PC-9 (cell line): Measurements from ENCODE around the gene KIF26A. TPM values are rescaled to one million over a fixed set of nuclear protein-coding genes. Genes with fewer than 3 reads are reported as not detected.

Experiments
- BruUV-seq: library from RNA; stranded (reverse); fragments of 400-500 nt; replicated peaks from 2 replicates; lab custom pipeline; 2021; lab: Mats Ljungman, UMichigan
- CTCF ChIA-PET: fragments of 300-600 bp; sonication (Branson Sonifier 250); formaldehyde crosslinking; loops from one replicate; lab custom pipeline; 2022; ENCODE audit warnings: antibody characterized with exemption; lab: Charles Lee
- POLR2A ChIA-PET: fragments of 300-600 bp; sonication (Branson Sonifier 250); formaldehyde crosslinking; loops from one replicate; lab custom pipeline; 2022; ENCODE audit warnings: antibody characterized with exemption; ENCODE audit not compliant: unreplicated experiment; lab: Charles Lee
- DNase-seq, 2 experiments: peaks; one replicate each; pipeline versions ENCODE4 v3.0.0 to v3.0.0-alpha.2; 2015 to 2022; ENCODE audit warnings: mixed read lengths in 1 of 2
- H2AFZ ChIP-seq: fragments of 200-600 bp; sonication (generic); 2 replicates; pipeline ENCODE4 v1.8.1; 2017; ENCODE audit warnings: antibody characterized with exemption
- H3F3A ChIP-seq: fragments of 200-600 bp; sonication (generic); 2 replicates; pipeline ENCODE4 v1.8.1; 2017; ENCODE audit warnings: antibody characterized with exemption, mild to moderate bottlenecking, low read depth; ENCODE audit not compliant: insufficient read depth
- H3K27ac ChIP-seq: fragments of 200-600 bp; sonication (generic); 2 replicates; pipeline ENCODE4 v1.6.1; 2016; ENCODE audit warnings: mixed run types
- H3K27me3 ChIP-seq: fragments of 200-600 bp; sonication (generic); 2 replicates; pipeline ENCODE4 v1.6.1; 2016; ENCODE audit warnings: low read depth, mixed run types; ENCODE audit not compliant: insufficient read depth
- H3K36me3 ChIP-seq: fragments of 200-600 bp; sonication (generic); 2 replicates; pipeline ENCODE4 v1.6.1; 2016; ENCODE audit warnings: low read depth, mixed run types
- H3K4me1 ChIP-seq: fragments of 200-600 bp; sonication (generic); replicated peaks from 2 replicates; pipeline ENCODE4 v1.6.1; 2016; ENCODE audit warnings: mixed run types; ENCODE audit not compliant: insufficient read depth
- H3K4me2 ChIP-seq: fragments of 200-600 bp; sonication (generic); 2 replicates; pipeline ENCODE4 v1.6.1; 2017; ENCODE audit warnings: mixed run types
- H3K4me3 ChIP-seq: fragments of 200-600 bp; sonication (generic); 2 replicates; pipeline ENCODE4 v1.6.1; 2016; ENCODE audit warnings: mixed run types
- H3K79me2 ChIP-seq: fragments of 200-600 bp; sonication (generic); 2 replicates; pipeline ENCODE4 v1.6.1; 2017; ENCODE audit warnings: low read depth, mixed run types
- H3K9me2 ChIP-seq: fragments of 200-600 bp; sonication (generic); 2 replicates; pipeline ENCODE4 v1.8.1; 2017; ENCODE audit warnings: mild to moderate bottlenecking; ENCODE audit not compliant: insufficient read depth
- H3K9me3 ChIP-seq: fragments of 200-600 bp; sonication (generic); 2 replicates; pipeline ENCODE4 v1.8.1; 2016; ENCODE audit warnings: low read depth; ENCODE audit not compliant: insufficient read depth
- H4K20me1 ChIP-seq: fragments of 200-600 bp; sonication (generic); 2 replicates; pipeline ENCODE4 v1.8.1; 2017; ENCODE audit not compliant: insufficient read depth
- EZH2 ChIP-seq: fragments of 200-600 bp; sonication (generic); IDR thresholded peaks from 2 replicates; pipeline ENCODE4 v1.8.0; 2017; ENCODE audit warnings: antibody characterized with exemption, low read depth
- intact Hi-C: fragments of 100-400 bp; cut with micrococcal nuclease; formaldehyde crosslinking; loops from one replicate; pipeline ENCODE4 v1.10.0; 2022; ENCODE audit not compliant: unreplicated experiment
- total RNA-seq: library from RNA; stranded (reverse); gene quantifications from 2 replicates; pipeline ENCODE4 v1.2.3, GENCODE V29; 2021
- TF ChIP-seq, protein P1 (sequence below): fragments of 200-600 bp; sonication (generic); conservative IDR thresholded peaks from 2 replicates; pipeline ENCODE4 v1.6.1; 2017; ENCODE audit warnings: mixed run types, antibody characterized with exemption, mild to moderate bottlenecking, moderate library complexity

Gene KIF26A
- total RNA-seq, 1 experiment from 2014 or later = 0.17 TPM

DNA sequence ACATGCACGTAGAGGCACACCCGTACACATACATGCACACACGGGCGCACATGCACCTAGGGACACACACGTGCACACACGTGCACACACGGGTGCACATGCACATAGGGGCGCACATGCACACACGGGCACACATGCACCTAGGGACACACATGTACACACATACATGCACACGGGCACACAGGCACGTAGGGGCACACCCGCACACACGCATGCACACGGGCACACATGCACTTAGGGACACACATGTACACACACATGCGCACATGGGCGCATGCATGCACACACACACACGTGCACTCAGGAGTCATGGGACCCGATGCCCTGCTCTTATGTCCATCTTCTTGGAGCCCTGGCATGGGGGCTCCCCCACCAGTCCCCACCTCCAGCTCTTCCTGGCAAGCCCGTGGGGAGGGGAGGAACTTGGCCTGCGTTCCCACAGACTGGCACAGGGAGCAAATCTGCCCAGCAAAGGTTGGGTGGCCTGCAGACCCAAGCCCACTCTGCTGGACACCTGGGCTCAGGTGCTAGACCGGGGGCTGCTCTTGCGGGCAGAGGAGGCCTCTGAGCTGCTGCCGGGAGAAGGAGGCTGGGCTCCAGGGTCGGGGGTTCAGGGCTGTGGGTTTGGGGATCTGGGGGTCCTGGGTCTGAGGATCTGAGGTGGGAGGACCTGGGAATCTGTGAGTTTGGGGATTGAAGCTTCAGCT is 51.4 kb downstream of the KIF26A start:
- CTCF ChIA-PET = no interaction called here
- intact Hi-C loops = no loop called here
- Histone ChIP-seq H3K9me2 (no peaks in the 10 kb centered on the region), H4K20me1 (peaks cover 3% of the 10 kb centered on the region; the same call in 1 of the 2 replicates), H3K27me3 (peaks cover 82% of the 10 kb centered on the region), H3K4me2 (no peak overlapping the region), H3F3A (no peaks in the 10 kb centered on the region), H3K4me1 (no peaks in the 10 kb centered on the region), H3K79me2 (no peaks in the 10 kb centered on the region), H3K4me3 (no peak overlapping the region), H3K9me3 (no peaks in the 10 kb centered on the region), H3K36me3 (no peaks in the 10 kb centered on the region), H3K27ac (no peak overlapping the region), H2AFZ (no peak overlapping the region)
- TF ChIP-seq, protein P1, sequence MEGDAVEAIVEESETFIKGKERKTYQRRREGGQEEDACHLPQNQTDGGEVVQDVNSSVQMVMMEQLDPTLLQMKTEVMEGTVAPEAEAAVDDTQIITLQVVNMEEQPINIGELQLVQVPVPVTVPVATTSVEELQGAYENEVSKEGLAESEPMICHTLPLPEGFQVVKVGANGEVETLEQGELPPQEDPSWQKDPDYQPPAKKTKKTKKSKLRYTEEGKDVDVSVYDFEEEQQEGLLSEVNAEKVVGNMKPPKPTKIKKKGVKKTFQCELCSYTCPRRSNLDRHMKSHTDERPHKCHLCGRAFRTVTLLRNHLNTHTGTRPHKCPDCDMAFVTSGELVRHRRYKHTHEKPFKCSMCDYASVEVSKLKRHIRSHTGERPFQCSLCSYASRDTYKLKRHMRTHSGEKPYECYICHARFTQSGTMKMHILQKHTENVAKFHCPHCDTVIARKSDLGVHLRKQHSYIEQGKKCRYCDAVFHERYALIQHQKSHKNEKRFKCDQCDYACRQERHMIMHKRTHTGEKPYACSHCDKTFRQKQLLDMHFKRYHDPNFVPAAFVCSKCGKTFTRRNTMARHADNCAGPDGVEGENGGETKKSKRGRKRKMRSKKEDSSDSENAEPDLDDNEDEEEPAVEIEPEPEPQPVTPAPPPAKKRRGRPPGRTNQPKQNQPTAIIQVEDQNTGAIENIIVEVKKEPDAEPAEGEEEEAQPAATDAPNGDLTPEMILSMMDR = no peak
- no peak for TF ChIP-seq EZH2
- no TSS peak for BruUV-seq
- DNase-seq = no peak
- POLR2A ChIA-PET = no interaction called here

DNA sequence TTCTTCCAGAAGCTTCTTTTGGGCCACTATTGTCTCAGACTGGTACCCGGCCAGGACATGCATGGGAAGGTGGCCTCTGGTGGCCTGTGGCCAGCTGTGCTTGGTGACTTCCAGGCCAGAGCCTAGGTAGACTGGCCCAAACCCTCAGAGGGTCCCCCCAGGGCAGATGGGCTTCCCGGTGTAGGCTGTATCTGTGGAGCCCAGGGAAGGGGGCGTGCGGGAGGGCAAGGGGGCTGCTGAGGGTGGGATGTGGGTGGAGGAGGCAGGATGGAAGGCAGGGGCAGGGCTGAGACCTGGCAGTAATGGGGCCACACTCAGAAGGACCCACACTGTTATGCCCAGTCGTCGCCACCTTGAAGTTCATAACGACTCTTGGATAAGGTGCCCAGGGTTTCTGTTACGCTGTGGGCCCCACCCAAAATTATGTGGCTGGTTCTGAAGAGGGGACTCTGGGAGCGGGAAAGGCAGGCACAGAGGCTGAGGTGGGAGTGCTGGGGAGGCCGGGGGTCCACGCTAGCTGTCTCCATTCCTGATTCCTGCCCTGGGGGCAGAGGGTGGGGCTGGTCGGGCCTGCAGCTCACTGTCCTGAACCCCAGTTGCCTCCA is 52.1 kb downstream of the KIF26A start:
- intact Hi-C loops = no loop called here
- Histone ChIP-seq H3K27ac (no peak overlapping the region), H3K9me2 (no peaks in the 10 kb centered on the region), H3K4me2 (no peak overlapping the region), H2AFZ (no peak overlapping the region), H3K79me2 (no peaks in the 10 kb centered on the region), H3K36me3 (no peaks in the 10 kb centered on the region), H3K4me3 (no peak overlapping the region), H3K27me3 (peaks cover 88% of the 10 kb centered on the region), H3F3A (no peaks in the 10 kb centered on the region), H3K4me1 (no peaks in the 10 kb centered on the region), H4K20me1 (peaks cover 3% of the 10 kb centered on the region; the same call in 1 of the 2 replicates), H3K9me3 (no peaks in the 10 kb centered on the region)
- ChIA-PET POLR2A (no interaction called here), CTCF (no interaction called here)
- DNase-seq = no peak
- TF ChIP-seq, protein P1 = no peak
- TF ChIP-seq EZH2 = no peak
- BruUV-seq = no TSS peak

DNA sequence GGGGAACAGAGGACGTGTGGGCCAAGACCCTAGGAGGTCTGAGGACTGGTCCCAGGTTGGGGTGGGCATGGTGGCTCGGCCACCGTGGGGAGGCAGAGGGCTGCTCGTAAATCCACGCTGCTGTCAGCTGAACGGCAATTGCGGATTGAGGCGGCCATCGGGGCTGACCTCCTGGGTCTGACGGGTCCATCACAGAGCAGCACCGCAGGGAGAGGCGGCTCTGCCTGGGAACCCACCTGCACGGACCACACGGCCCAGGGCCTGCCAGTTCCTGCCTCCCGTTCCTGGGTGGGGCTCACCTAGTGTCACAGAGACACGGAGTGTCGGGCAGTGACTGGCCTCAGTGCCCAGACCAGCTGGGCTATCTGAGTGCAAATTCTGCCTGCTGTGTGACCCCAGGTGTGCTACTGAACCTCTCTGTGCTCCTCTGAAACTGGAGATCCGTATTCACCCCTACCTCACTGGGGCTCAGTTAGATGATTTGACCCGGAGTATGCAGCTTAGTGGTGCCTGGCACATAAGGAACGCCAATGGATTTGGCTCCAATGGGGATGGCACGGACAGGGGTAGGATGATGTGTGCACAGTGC is 53.1 kb downstream of the KIF26A start:
- no TSS peak for BruUV-seq
- peaks cover 3% of the 10 kb centered on the region; the same call in 1 of the 2 replicates for H4K20me1 ChIP-seq
- ChIA-PET CTCF (no interaction called here), POLR2A (no interaction called here)
- no peaks in the 10 kb centered on the region for H3K36me3 ChIP-seq
- no peak overlapping the region for H2AFZ ChIP-seq
- TF ChIP-seq EZH2 = no peak
- TF ChIP-seq, protein P1 = no peak
- no peaks in the 10 kb centered on the region for H3K79me2 ChIP-seq
- H3K9me3 ChIP-seq = no peaks in the 10 kb centered on the region
- no peaks in the 10 kb centered on the region for H3K4me1 ChIP-seq
- no peak overlapping the region for H3K27ac ChIP-seq
- H3K9me2 ChIP-seq = no peaks in the 10 kb centered on the region
- intact Hi-C loops = no loop called here
- no peak overlapping the region for H3K4me3 ChIP-seq
- H3K4me2 ChIP-seq = no peak overlapping the region
- DNase-seq = no peak
- H3K27me3 ChIP-seq = peaks cover 98% of the 10 kb centered on the region
- no peaks in the 10 kb centered on the region for H3F3A ChIP-seq
